SK-N-SH (cell line): ENCODE measurements around the gene COL25A1. TPM values are rescaled to one million over a fixed set of nuclear protein-coding genes. Genes with fewer than 3 reads are reported as not detected.

Experiments
- CTCF ChIA-PET: fragments of 300-600, 350-600 bp; formaldehyde crosslinking; extraction: SDS; loops from one replicate; lab custom pipeline; 2021; lab: Yijun Ruan, JAX
- POLR2A ChIA-PET: fragments of 350-600 bp; sonication (Branson Sonifier 250); formaldehyde crosslinking; extraction: SDS; loops from one replicate; lab custom pipeline; 2020; ENCODE audit warnings: antibody characterized with exemption, inconsistent platforms; lab: Yijun Ruan, JAX
- DNase-seq: peaks from one replicate; pipeline ENCODE4 v3.0.0; 2012
- H2AFZ ChIP-seq: fragments of 200-600 bp; sonication (generic); 2 replicates; pipeline ENCODE4 v1.8.1; 2016; ENCODE audit warnings: antibody characterized with exemption, mild to moderate bottlenecking, low read depth
- H3F3A ChIP-seq: fragments of 200-600 bp; sonication (generic); replicated peaks from 2 replicates; pipeline ENCODE3; 2016; ENCODE audit warnings: antibody characterized with exemption, mild to moderate bottlenecking; ENCODE audit not compliant: insufficient read depth
- H3K27ac ChIP-seq, 2 experiments: fragments of 200-500 bp in 1 of 2; fragments of 200-600 bp in 1 of 2; sonication (Bioruptor generic) in 1 of 2; sonication (generic), shearing (Covaris generic) in 1 of 2; 2 replicates each; pipeline versions ENCODE4 v1.5.1 to v1.6.1; 2014 to 2016; ENCODE audit warnings: low read depth in 2 of 2, inconsistent platforms in 1 of 2, low read length in 1 of 2, mild to moderate bottlenecking in 1 of 2, mixed read lengths in 1 of 2
- H3K27me3 ChIP-seq: fragments of 200-600 bp; sonication (generic), shearing (Covaris generic); 2 replicates; pipeline ENCODE4 v1.6.1; 2016; ENCODE audit warnings: mixed run types; ENCODE audit not compliant: insufficient read depth
- H3K36me3 ChIP-seq, 2 experiments: fragments of 200-500 bp in 1 of 2; fragments of 200-600 bp in 1 of 2; sonication (Bioruptor generic) in 1 of 2; sonication (generic) in 1 of 2; replicated peaks in 1 of 2; 2 replicates each; pipeline versions ENCODE3 to v1.5.1; 2014 to 2016; ENCODE audit warnings: low read length in 1 of 2, mild to moderate bottlenecking in 1 of 2; ENCODE audit not compliant: insufficient read depth in 2 of 2, control insufficient read depth in 1 of 2
- H3K4me1 ChIP-seq, 2 experiments: fragments of 200-500 bp in 1 of 2; fragments of 200-600 bp in 1 of 2; sonication (Bioruptor generic) in 1 of 2; sonication (generic), shearing (Covaris generic) in 1 of 2; 2 replicates each; pipeline versions ENCODE4 v1.5.1 to v1.6.1; 2014 to 2016; ENCODE audit warnings: low read depth in 1 of 2, low read length in 1 of 2, mixed run types in 1 of 2; ENCODE audit not compliant: insufficient read depth in 2 of 2, control insufficient read depth in 1 of 2
- H3K4me2 ChIP-seq: fragments of 200-600 bp; sonication (generic), shearing (Covaris generic); 2 replicates; pipeline ENCODE4 v1.6.1; 2017; ENCODE audit warnings: mixed run types
- H3K4me3 ChIP-seq, 2 experiments: fragments of 200-500 bp in 1 of 2; fragments of 200-600 bp in 1 of 2; sonication (Bioruptor generic) in 1 of 2; sonication (generic), shearing (Covaris generic) in 1 of 2; 2 replicates each; pipeline versions ENCODE4 v1.5.1 to v1.8.1; 2014 to 2016; ENCODE audit warnings: low read depth in 2 of 2, inconsistent platforms in 1 of 2, low read length in 1 of 2, mild to moderate bottlenecking in 1 of 2, mixed read lengths in 1 of 2, moderate library complexity in 1 of 2
- H3K79me2 ChIP-seq: fragments of 200-600 bp; sonication (generic); 2 replicates; pipeline ENCODE4 v1.8.1; 2017; ENCODE audit warnings: mild to moderate bottlenecking; ENCODE audit not compliant: insufficient read depth
- H3K9ac ChIP-seq: fragments of 200-600 bp; sonication (generic); 2 replicates; pipeline ENCODE4 v1.6.1; 2017; ENCODE audit warnings: mixed run types
- H3K9me2 ChIP-seq: fragments of 200-600 bp; sonication (generic); 2 replicates; pipeline ENCODE4 v1.6.1; 2017; ENCODE audit warnings: mixed run types
- H3K9me3 ChIP-seq: fragments of 200-600 bp; sonication (generic); 2 replicates; pipeline ENCODE4 v1.6.1; 2017; ENCODE audit warnings: mixed run types, mild to moderate bottlenecking, moderate library complexity
- H4K20me1 ChIP-seq: fragments of 200-600 bp; sonication (generic); 2 replicates; pipeline ENCODE4 v1.6.1; 2017; ENCODE audit warnings: mild to moderate bottlenecking, mixed run types; ENCODE audit not compliant: insufficient read depth
- CHD2 ChIP-seq: fragments of 150-350 bp; IDR thresholded peaks from 2 replicates; pipeline ENCODE4 v1.6.1; 2018; ENCODE audit warnings: low read length; ENCODE audit not compliant: partially characterized antibody
- ELF1 ChIP-seq: IDR thresholded peaks from 2 replicates; pipeline ENCODE4 v1.4.0; 2012
- EP300 ChIP-seq, 2 experiments: IDR thresholded peaks; 2 replicates each; pipeline versions ENCODE4 v1.4.0 to v1.6.1; 2012; ENCODE audit warnings: borderline replicate concordance in 1 of 2, low read depth in 1 of 2, low read length in 1 of 2
- EZH2phosphoT487 ChIP-seq: fragments of 200-600 bp; sonication (generic); IDR thresholded peaks from 2 replicates; pipeline ENCODE4 v1.6.1; 2017; ENCODE audit warnings: low read depth, mixed run types, mild to moderate bottlenecking, antibody characterized with exemption, moderate library complexity, borderline replicate concordance
- FOXM1 ChIP-seq: IDR thresholded peaks from 2 replicates; pipeline ENCODE4 v1.4.0; 2012; ENCODE audit warnings: low read depth, mild to moderate bottlenecking
- GATA2 ChIP-seq: sonication (generic); formaldehyde crosslinking; IDR thresholded peaks from 2 replicates; pipeline ENCODE4 v1.5.0; 2020; ENCODE audit warnings: mild to moderate bottlenecking, missing genetic modification reagents
- MEF2A ChIP-seq: IDR thresholded peaks from 2 replicates; pipeline ENCODE4 v1.4.0; 2012; ENCODE audit warnings: low read depth, borderline replicate concordance
- MXI1 ChIP-seq: IDR thresholded peaks from 2 replicates; pipeline ENCODE4 v1.6.1; 2012; ENCODE audit warnings: mild to moderate bottlenecking, low read depth, low read length, improper control_type of control experiment
- NFIC ChIP-seq: IDR thresholded peaks from 2 replicates; pipeline ENCODE4 v1.4.0; 2012; ENCODE audit warnings: borderline replicate concordance
- PBX3 ChIP-seq: IDR thresholded peaks from 2 replicates; pipeline ENCODE4; 2012
- POLR2AphosphoS5 ChIP-seq: IDR thresholded peaks from 2 replicates; pipeline ENCODE4 v1.6.1; 2012; ENCODE audit warnings: low read depth, low read length
- REST ChIP-seq: IDR thresholded peaks from 2 replicates; pipeline ENCODE4 v1.6.1; 2012; ENCODE audit warnings: mild to moderate bottlenecking, low read depth, low read length, moderate library complexity
- RXRA ChIP-seq: IDR thresholded peaks from 2 replicates; pipeline ENCODE4 v1.4.0; 2012; ENCODE audit warnings: low read depth, mild to moderate bottlenecking, borderline replicate concordance
- SMC3 ChIP-seq: IDR thresholded peaks from 2 replicates; pipeline ENCODE4 v1.6.1; 2012; ENCODE audit warnings: low read depth, low read length, improper control_type of control experiment
- TCF12 ChIP-seq: IDR thresholded peaks from 2 replicates; pipeline ENCODE4 v1.4.0; 2012
- YY1 ChIP-seq: IDR thresholded peaks from 2 replicates; pipeline ENCODE4 v1.4.0; 2012; ENCODE audit warnings: low read depth, mild to moderate bottlenecking
- WGBS: methylation state at CpG from one replicate; pipeline ENCODE4 v1.1.6; 2017; ENCODE audit warnings: low lambda C conversion rate; 5-methylcytosine and 5-hydroxymethylcytosine counted together
- polyA plus RNA-seq, 3 experiments: library from polyadenylated mRNA; depleted of rRNA; stranded (reverse); fragments of >200 nt; gene quantifications; 2 replicates each; pipeline ENCODE4 v1.2.3, GENCODE V29; 2012

The COL25A1 gene
- polyA plus RNA-seq, 1 of the 3 experiments (the other 2 are of a cell fraction): not detected

- TF ChIP-seq CHD2: no peak
- no peak for TF ChIP-seq GATA2
Measured at GRCh38 chr4:108849611-108850168, 452.8 kb downstream of the COL25A1 start (continued).

- Histone ChIP-seq H3K36me3 (no peaks in the 10 kb centered on the region), H3K27ac (no peak overlapping the region), H3K4me2 (no peak overlapping the region), H3K27me3 (no peaks in the 10 kb centered on the region), H3K9me2 (no peaks in the 10 kb centered on the region), H3F3A (peaks cover 7% of the 10 kb centered on the region), H3K4me1 (no peaks in the 10 kb centered on the region; a peak in 1 of 4 replicates), H3K9me3 (no peaks in the 10 kb centered on the region; the same call in 1 of the 2 replicates), H4K20me1 (no peaks in the 10 kb centered on the region), H3K79me2 (no peaks in the 10 kb centered on the region), H3K9ac (no peak overlapping the region), H3K4me3 (no peak overlapping the region), H2AFZ (no peak overlapping the region)
- POLR2A ChIA-PET: no interaction called here
- 46% methylated on average over 2 of the region's 2 CpGs for WGBS
- DNase-seq: no peak
- TF ChIP-seq EZH2phosphoT487: no peak
- no peak for TF ChIP-seq YY1
- TF ChIP-seq FOXM1: no peak
- TF ChIP-seq TCF12: no peak
- TF ChIP-seq POLR2AphosphoS5: no peak
- TF ChIP-seq NFIC: no peak
- no peak for TF ChIP-seq ELF1
- TF ChIP-seq CHD2: no peak
- TF ChIP-seq REST: no peak
- no peak for TF ChIP-seq RXRA
- no peak for TF ChIP-seq SMC3
- TF ChIP-seq PBX3: no peak
- no peak for TF ChIP-seq MXI1
- TF ChIP-seq EP300 (IDR thresholded peaks at IDR 0.05; ENCODE audit: borderline replicate concordance in 1 of 2, low read depth in 1 of 2, low read length in 1 of 2): no peak
- TF ChIP-seq MEF2A: no peak
- CTCF ChIA-PET: no interaction called here
Measured at GRCh38 chr4:108846568-108846967, 455.9 kb downstream of the COL25A1 start.
